ENCODE measurements around the gene TENT5A.

The TENT5A gene

GRCh38 chr6:81762132-81762531, 9.7 kb upstream of the TENT5A start:
- TF ChIP-seq CSRNP3 (CRISPR knock-in tag; IDR thresholded peaks at IDR 0.05): peak; percentile 63; the same call in 1 of the 2 replicates
- TF ChIP-seq ZFP3 (CRISPR knock-in tag; IDR thresholded peaks at IDR 0.05): no peak
- peak; percentile 54 for TF ChIP-seq ISL1 (CRISPR knock-in tag; IDR thresholded peaks at IDR 0.05)
- TF ChIP-seq TCF4 (CRISPR knock-in tag; IDR thresholded peaks at IDR 0.05; ENCODE audit: borderline replicate concordance): peak; percentile 88
- peak; percentile 81 for ATAC-seq

GRCh38 chr6:81761197-81761596, 8.7 kb upstream of the TENT5A start:
- peak; percentile 64 for ATAC-seq
- TF ChIP-seq BACH2 (CRISPR knock-in tag; IDR thresholded peaks at IDR 0.05; ENCODE audit: borderline replicate concordance): no peak
- TF ChIP-seq ISL1 (CRISPR knock-in tag; IDR thresholded peaks at IDR 0.05): peak; percentile 86

- no peak for TF ChIP-seq ZNF8 (CRISPR knock-in tag; IDR thresholded peaks at IDR 0.05)
- TF ChIP-seq PPARA (CRISPR knock-in tag; IDR thresholded peaks at IDR 0.05; ENCODE audit: borderline replicate concordance): no peak
- no peak for TF ChIP-seq CSRNP3 (CRISPR knock-in tag; IDR thresholded peaks at IDR 0.05)
- no peak for TF ChIP-seq TSHZ2 (CRISPR knock-in tag; IDR thresholded peaks at IDR 0.05)
- no peak for TF ChIP-seq ZFP30 (CRISPR knock-in tag; IDR thresholded peaks at IDR 0.05)
- TF ChIP-seq ESRRG (CRISPR knock-in tag; IDR thresholded peaks at IDR 0.05): no peak
- no peak for TF ChIP-seq PATZ1 (CRISPR knock-in tag; IDR thresholded peaks at IDR 0.05; ENCODE audit: borderline replicate concordance)
- no peak for TF ChIP-seq SNAI2 (CRISPR knock-in tag; IDR thresholded peaks at IDR 0.05)
- no peak for TF ChIP-seq ZFP3 (CRISPR knock-in tag; IDR thresholded peaks at IDR 0.05)
- TF ChIP-seq OSR1 (CRISPR knock-in tag; IDR thresholded peaks at IDR 0.05): no peak
- no peak for TF ChIP-seq ISL1 (CRISPR knock-in tag; IDR thresholded peaks at IDR 0.05)
- no peak for TF ChIP-seq CREB5 (CRISPR knock-in tag; IDR thresholded peaks at IDR 0.05; ENCODE audit: low read depth)
- no peak for TF ChIP-seq TOX (CRISPR knock-in tag; IDR thresholded peaks at IDR 0.05; ENCODE audit: borderline replicate concordance)
- TF ChIP-seq RARB (CRISPR knock-in tag; IDR thresholded peaks at IDR 0.05): no peak
- no peak for TF ChIP-seq BACH2 (CRISPR knock-in tag; IDR thresholded peaks at IDR 0.05; ENCODE audit: borderline replicate concordance)
- no peak for TF ChIP-seq GLIS3 (CRISPR knock-in tag; IDR thresholded peaks at IDR 0.05)
- TF ChIP-seq ARNTL (CRISPR knock-in tag; IDR thresholded peaks at IDR 0.05; ENCODE audit: borderline replicate concordance, low read depth): no peak
- ATAC-seq: no peak
These were observed 7.3 kb upstream of the TENT5A start for GRCh38 chr6:81759782-81760181.

GRCh38 chr6:81758221-81758620, 5.7 kb upstream of the TENT5A start:
- no peak for ATAC-seq

GRCh38 chr6:81756690-81757089, 4.2 kb upstream of the TENT5A start:
- ATAC-seq: no peak
- TF ChIP-seq CSRNP3 (CRISPR knock-in tag; IDR thresholded peaks at IDR 0.05) (no peak), GLIS3 (CRISPR knock-in tag; IDR thresholded peaks at IDR 0.05) (no peak), ZC3H10 (CRISPR knock-in tag; IDR thresholded peaks at IDR 0.05) (no peak), TCF4 (CRISPR knock-in tag; IDR thresholded peaks at IDR 0.05; ENCODE audit: borderline replicate concordance) (no peak), ZNF70 (CRISPR knock-in tag; IDR thresholded peaks at IDR 0.05) (no peak), ESRRG (CRISPR knock-in tag; IDR thresholded peaks at IDR 0.05) (no peak), CREB5 (CRISPR knock-in tag; IDR thresholded peaks at IDR 0.05; ENCODE audit: low read depth) (no peak), POU6F1 (CRISPR knock-in tag; IDR thresholded peaks at IDR 0.05; ENCODE audit: borderline replicate concordance, low read depth) (no peak), RARB (CRISPR knock-in tag; IDR thresholded peaks at IDR 0.05) (no peak)

More at GRCh38 chr6:81758221-81758620, 5.7 kb upstream of the TENT5A start:
- no peak for TF ChIP-seq ESRRG (CRISPR knock-in tag; IDR thresholded peaks at IDR 0.05)
